ENCODE data around the gene IWS1.
"Not testable (repeated sequence)": the region's sequence is repeated elsewhere in the genome, so short reads cannot be mapped to it uniquely, and the experiment has no call there.

The IWS1 gene

GRCh38 chr2:127526132-127527000, at the start of gene IWS1:
IWS1 (minus strand) TSS chr2:127526489; CDS start chr2:127526208, 281 bp downstream.
- peak; percentile 92 for DNase-seq

- no peak for DNase-seq
These were observed 49.7 kb upstream of the IWS1 start for GRCh38 chr2:127575941-127576432.

GRCh38 chr2:127575185-127575765, 49.0 kb upstream of the IWS1 start:
- DNase-seq: no peak

GRCh38 chr2:127574656-127575055, 48.4 kb upstream of the IWS1 start:
- no peak for DNase-seq

GRCh38 chr2:127573771-127574170, 47.5 kb upstream of the IWS1 start:
- DNase-seq: no peak

- no peak for DNase-seq
These were observed 47.0 kb upstream of the IWS1 start for GRCh38 chr2:127573298-127573697.

- no peak for DNase-seq
These were observed 46.6 kb upstream of the IWS1 start for GRCh38 chr2:127572841-127573240.

GRCh38 chr2:127572352-127572751, 46.1 kb upstream of the IWS1 start:
- DNase-seq: not testable (repeated sequence)

- no peak for DNase-seq
These were observed 44.3 kb upstream of the IWS1 start for GRCh38 chr2:127570282-127571250.

- DNase-seq: no peak
These were observed 43.4 kb upstream of the IWS1 start for GRCh38 chr2:127569666-127570065.

GRCh38 chr2:127568128-127568527, 41.8 kb upstream of the IWS1 start:
- DNase-seq: no peak

GRCh38 chr2:127567351-127567854, 41.1 kb upstream of the IWS1 start:
- no peak for DNase-seq

GRCh38 chr2:127566576-127566975, 40.3 kb upstream of the IWS1 start:
- no peak for DNase-seq

- no peak for DNase-seq
These were observed 39.8 kb upstream of the IWS1 start for GRCh38 chr2:127566139-127566417.

- no peak for DNase-seq
These were observed 39.2 kb upstream of the IWS1 start for GRCh38 chr2:127565261-127566138.

GRCh38 chr2:127564429-127565260, 38.4 kb upstream of the IWS1 start:
- DNase-seq: no peak

GRCh38 chr2:127563458-127564428, 37.5 kb upstream of the IWS1 start:
- DNase-seq: no peak

- no peak for DNase-seq
These were observed 36.6 kb upstream of the IWS1 start for GRCh38 chr2:127562936-127563335.

- no peak for DNase-seq
These were observed 35.1 kb upstream of the IWS1 start for GRCh38 chr2:127561371-127561770.

GRCh38 chr2:127560931-127561280, 34.6 kb upstream of the IWS1 start:
- DNase-seq: no peak

Measured in GDM1 (cell line).